ENCODE measurements around the gene SZT2. TPM values are rescaled to one million over a fixed set of nuclear protein-coding genes. Genes with fewer than 3 reads are reported as not detected.

Gene SZT2
- 14.7 and 17.2 TPM in 2 replicates for total RNA-seq

GRCh38 chr1:43389326-43390313 lies at the start of gene SZT2, which contains the start of gene MED8:
TSS of gene SZT2 (plus strand) at chr1:43389899. CDS start at chr1:43389969, 70 bp downstream.
TSS of gene MED8 (minus strand) at chr1:43389800. CDS start at chr1:43389764, 36 bp downstream.

GRCh38 chr1:43358746-43359693 lies 30.7 kb upstream of the SZT2 start, which contains the start of gene CDC20:
TSS of gene CDC20 (plus strand) at chr1:43358981. CDS start at chr1:43359216, 235 bp downstream.

GRCh38 chr1:43367904-43368645 lies 21.6 kb upstream of the SZT2 start, which contains the start of gene ELOVL1:
TSS of gene ELOVL1 (minus strand) at chr1:43368011. CDS start at chr1:43365609, 2,402 bp downstream.

GRCh38 chr1:43453442-43454269 lies 64.0 kb downstream of the SZT2 start, which contains the start of gene HYI:
TSS of gene HYI (minus strand) at chr1:43453931. CDS start at chr1:43453793, 138 bp downstream.

Other genes with a start within 250 kb of the SZT2 start
- 51.5 and 52.3 TPM in 2 replicates for gene EBNA1BP2, start 217.6 kb upstream of the SZT2 start, total RNA-seq
- 0.50 and 0.59 TPM in 2 replicates for gene CFAP57, start 217.6 kb upstream of the SZT2 start, total RNA-seq
- not detected in 2 replicates for gene TMEM125, start 119.9 kb upstream of the SZT2 start, total RNA-seq
- gene C1orf210, start 104.3 kb upstream of the SZT2 start, total RNA-seq: not detected in 2 replicates
- 3.3 and 5.5 TPM in 2 replicates for gene TIE1, start 88.9 kb upstream of the SZT2 start, total RNA-seq
- gene MPL, start 52.1 kb upstream of the SZT2 start, total RNA-seq: not detected in 2 replicates
- 5.3 and 6.1 TPM in 2 replicates for gene CDC20, start 30.9 kb upstream of the SZT2 start, total RNA-seq
- gene ELOVL1, start 21.9 kb upstream of the SZT2 start, total RNA-seq: 33.8 and 52.2 TPM in 2 replicates
- 28.6 and 44.9 TPM in 2 replicates for gene MED8, start 99 bp upstream of the SZT2 start, total RNA-seq
- 7.5 and 9.1 TPM in 2 replicates for gene HYI, start 64.0 kb downstream of the SZT2 start, total RNA-seq
- gene PTPRF, start 141.0 kb downstream of the SZT2 start, total RNA-seq: 9.0 and 9.3 TPM in 2 replicates

Measured in cardiac ventricle fibroblast (primary cell).